ENCODE measurements around the gene LEPR.

The LEPR gene

GRCh38 chr1:65467536-65467935, 47.1 kb downstream of the LEPR start:
- no peak for TF ChIP-seq EZH2phosphoT487 (IDR thresholded peaks at IDR 0.05; ENCODE audit: low read depth)
- TF ChIP-seq, protein P1, sequence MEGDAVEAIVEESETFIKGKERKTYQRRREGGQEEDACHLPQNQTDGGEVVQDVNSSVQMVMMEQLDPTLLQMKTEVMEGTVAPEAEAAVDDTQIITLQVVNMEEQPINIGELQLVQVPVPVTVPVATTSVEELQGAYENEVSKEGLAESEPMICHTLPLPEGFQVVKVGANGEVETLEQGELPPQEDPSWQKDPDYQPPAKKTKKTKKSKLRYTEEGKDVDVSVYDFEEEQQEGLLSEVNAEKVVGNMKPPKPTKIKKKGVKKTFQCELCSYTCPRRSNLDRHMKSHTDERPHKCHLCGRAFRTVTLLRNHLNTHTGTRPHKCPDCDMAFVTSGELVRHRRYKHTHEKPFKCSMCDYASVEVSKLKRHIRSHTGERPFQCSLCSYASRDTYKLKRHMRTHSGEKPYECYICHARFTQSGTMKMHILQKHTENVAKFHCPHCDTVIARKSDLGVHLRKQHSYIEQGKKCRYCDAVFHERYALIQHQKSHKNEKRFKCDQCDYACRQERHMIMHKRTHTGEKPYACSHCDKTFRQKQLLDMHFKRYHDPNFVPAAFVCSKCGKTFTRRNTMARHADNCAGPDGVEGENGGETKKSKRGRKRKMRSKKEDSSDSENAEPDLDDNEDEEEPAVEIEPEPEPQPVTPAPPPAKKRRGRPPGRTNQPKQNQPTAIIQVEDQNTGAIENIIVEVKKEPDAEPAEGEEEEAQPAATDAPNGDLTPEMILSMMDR (IDR thresholded peaks at IDR 0.05; ENCODE audit: low read depth, low read length): no peak
- H3K4me2 ChIP-seq (ENCODE audit: low read length): no peak overlapping the region
- H3K9ac ChIP-seq (ENCODE audit: low read length): no peak overlapping the region
- H4K20me1 ChIP-seq (ENCODE audit: insufficient read depth, low read length): no peaks in the 10 kb centered on the region
- H3K4me1 ChIP-seq (ENCODE audit: low read length): no peaks in the 10 kb centered on the region
- H3K27ac ChIP-seq (ENCODE audit: low read length): no peak overlapping the region
- no peak overlapping the region for H2AFZ ChIP-seq (ENCODE audit: low read depth, low read length)
- no peaks in the 10 kb centered on the region for H3K27me3 ChIP-seq (ENCODE audit: low read depth, low read length)
- no peaks in the 10 kb centered on the region for H3K9me3 ChIP-seq (ENCODE audit: insufficient read depth, low read length)
- H3K4me3 ChIP-seq (ENCODE audit: low read length): no peak overlapping the region
- no peaks in the 10 kb centered on the region for H3K36me3 ChIP-seq (replicated peaks; ENCODE audit: low read depth, low read length)
- no peaks in the 10 kb centered on the region for H3K79me2 ChIP-seq (ENCODE audit: low read length)

DNA sequence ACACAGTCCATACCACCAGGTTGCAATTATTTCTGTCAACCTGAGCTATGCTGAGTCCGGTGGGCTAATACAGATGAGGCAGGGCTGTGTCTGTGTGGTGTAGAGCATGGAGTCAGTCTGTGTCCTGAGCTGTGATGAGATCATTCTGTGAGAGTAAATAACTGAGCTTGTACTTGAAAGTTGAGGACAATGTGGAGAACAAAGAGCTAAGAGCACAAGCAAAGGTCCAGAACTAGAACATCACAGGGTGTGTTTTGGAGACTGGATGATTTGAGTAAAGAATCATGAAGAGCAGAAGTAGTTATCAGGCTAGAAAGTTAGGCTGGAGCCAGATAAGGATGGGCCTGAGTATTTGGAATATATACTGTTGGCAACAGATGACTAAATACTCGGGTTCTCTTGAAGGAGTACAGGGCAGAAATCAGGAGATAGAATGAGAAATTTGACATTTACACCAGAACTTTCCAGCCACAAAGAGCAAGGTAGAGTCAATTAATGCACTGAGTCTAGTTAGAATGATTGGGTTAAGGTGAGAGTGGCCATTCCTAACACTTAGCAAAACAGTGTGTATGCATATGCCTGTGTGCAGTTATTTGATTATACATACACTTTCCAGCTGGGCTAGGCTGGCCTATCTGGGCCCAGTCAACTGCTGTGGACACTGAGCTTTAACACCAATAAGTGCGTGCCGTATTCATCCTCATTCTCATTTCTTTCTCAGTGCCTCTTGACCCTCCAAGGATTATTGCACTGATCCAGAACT, 48.8 kb downstream of the LEPR start:
- Histone ChIP-seq H4K20me1 (ENCODE audit: insufficient read depth, low read length) (no peaks in the 10 kb centered on the region), H3K4me2 (ENCODE audit: low read length) (no peak overlapping the region), H2AFZ (ENCODE audit: low read depth, low read length) (no peak overlapping the region), H3K9me3 (ENCODE audit: insufficient read depth, low read length) (no peaks in the 10 kb centered on the region), H3K9ac (ENCODE audit: low read length) (no peak overlapping the region), H3K36me3 (replicated peaks; ENCODE audit: low read depth, low read length) (no peaks in the 10 kb centered on the region), H3K4me3 (ENCODE audit: low read length) (no peak overlapping the region), H3K27ac (ENCODE audit: low read length) (no peak overlapping the region), H3K79me2 (ENCODE audit: low read length) (no peaks in the 10 kb centered on the region), H3K4me1 (ENCODE audit: low read length) (no peaks in the 10 kb centered on the region), H3K27me3 (ENCODE audit: low read depth, low read length) (no peaks in the 10 kb centered on the region)
- TF ChIP-seq EZH2phosphoT487 (IDR thresholded peaks at IDR 0.05; ENCODE audit: low read depth): no peak
- TF ChIP-seq, protein P1 (IDR thresholded peaks at IDR 0.05; ENCODE audit: low read depth, low read length): no peak

DNA sequence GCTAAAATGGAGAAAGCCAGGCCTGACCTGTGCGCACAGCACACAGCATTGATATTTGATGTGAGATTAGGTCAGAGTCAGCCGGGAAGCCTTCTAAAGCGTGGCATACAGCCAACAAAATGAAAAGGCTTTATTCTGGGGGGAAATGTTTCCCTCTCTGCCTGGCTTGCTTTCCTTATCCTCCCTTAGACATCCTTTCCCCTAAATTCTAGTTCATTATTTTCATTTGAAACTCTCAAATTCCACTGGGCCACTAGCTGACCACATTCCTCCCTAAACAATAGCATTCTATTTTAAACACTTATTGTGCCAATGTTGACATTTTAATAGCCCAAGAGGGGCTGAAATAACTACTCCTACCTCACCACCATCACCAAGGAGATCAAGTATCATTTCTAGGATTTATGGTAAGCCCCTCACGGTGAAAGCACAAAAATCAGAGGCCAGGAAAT, 49.4 kb downstream of the LEPR start:
- Histone ChIP-seq H3K27ac (ENCODE audit: low read length) (no peak overlapping the region), H3K79me2 (ENCODE audit: low read length) (no peaks in the 10 kb centered on the region), H3K9ac (ENCODE audit: low read length) (no peak overlapping the region), H3K9me3 (ENCODE audit: insufficient read depth, low read length) (no peaks in the 10 kb centered on the region), H3K4me3 (ENCODE audit: low read length) (no peak overlapping the region), H3K4me2 (ENCODE audit: low read length) (no peak overlapping the region), H4K20me1 (ENCODE audit: insufficient read depth, low read length) (no peaks in the 10 kb centered on the region), H3K36me3 (replicated peaks; ENCODE audit: low read depth, low read length) (no peaks in the 10 kb centered on the region), H3K4me1 (ENCODE audit: low read length) (no peaks in the 10 kb centered on the region), H3K27me3 (ENCODE audit: low read depth, low read length) (no peaks in the 10 kb centered on the region), H2AFZ (ENCODE audit: low read depth, low read length) (no peak overlapping the region)
- TF ChIP-seq EZH2phosphoT487 (IDR thresholded peaks at IDR 0.05; ENCODE audit: low read depth): no peak
